CD4-positive, alpha-beta T cell (primary cell): ENCODE results near the gene CCSER1. TPM values are rescaled to one million over a fixed set of nuclear protein-coding genes. Genes with fewer than 3 reads are reported as not detected.

Experiments used
- ATAC-seq: fragments of 200-7000 bp; cut with Tn5 transposase; one replicate; pipeline ENCODE4 v1.10.0; 2022; ENCODE audit warnings: mild to moderate bottlenecking; ENCODE audit not compliant: poor library complexity
- CTCF ChIA-PET: fragments of 350-600 bp; sonication (Branson Sonifier 250); formaldehyde crosslinking; loops from one replicate; lab custom pipeline; 2021; ENCODE audit warnings: antibody characterized with exemption, inconsistent platforms; lab: Charles Lee
- POLR2A ChIA-PET: fragments of 350-600 bp; sonication (Branson Sonifier 250); formaldehyde crosslinking; loops from one replicate; lab custom pipeline; 2021; ENCODE audit warnings: antibody characterized with exemption, inconsistent platforms; lab: Charles Lee
- DNase-seq, 14 experiments: peaks; one replicate each; pipeline ENCODE4 v3.0.0-alpha.2; 2013 to 2020; ENCODE audit warnings: mixed read lengths in 2 of 14
- H3K27ac ChIP-seq, 2 donors: one replicate each; pipeline versions ENCODE4 v1.5.1 to v1.7.0; 2013; ENCODE audit warnings: low read length in 2 of 2, low read depth in 1 of 2, mild to moderate bottlenecking in 1 of 2
- H3K27me3 ChIP-seq, 2 experiments: 1 replicate in 1 of 2; 2 replicates in 1 of 2; pipeline versions ENCODE4 v1.6.1 to v1.7.0; 2013; ENCODE audit warnings: low read length in 2 of 2, control low read depth in 1 of 2, mild to moderate bottlenecking in 1 of 2, moderate library complexity in 1 of 2; ENCODE audit not compliant: insufficient read depth in 2 of 2, control insufficient read depth in 1 of 2
- H3K36me3 ChIP-seq: one replicate; pipeline ENCODE4 v1.6.1; 2013; ENCODE audit warnings: low read length, control low read depth; ENCODE audit not compliant: insufficient read depth
- H3K4me1 ChIP-seq: one replicate; pipeline ENCODE4 v1.6.1; 2013; ENCODE audit warnings: low read length, control low read depth; ENCODE audit not compliant: insufficient read depth
- H3K4me3 ChIP-seq: one replicate; pipeline ENCODE4 v1.5.1; 2013; ENCODE audit warnings: mild to moderate bottlenecking, low read length, moderate library complexity
- H3K9me3 ChIP-seq, 2 experiments: 1 replicate in 1 of 2; 2 replicates in 1 of 2; pipeline versions ENCODE4 v1.6.1 to v1.7.0; 2013; ENCODE audit warnings: low read length in 2 of 2, mild to moderate bottlenecking in 2 of 2, control low read depth in 1 of 2, moderate library complexity in 1 of 2; ENCODE audit not compliant: control insufficient read depth in 1 of 2, insufficient read depth in 1 of 2
- H3K27ac Mint-ChIP-seq: one replicate; pipeline ENCODE4 v1.8.0; 2020; ENCODE audit warnings: mixed read lengths
- H3K27me3 Mint-ChIP-seq: one replicate; pipeline ENCODE4 v1.8.0; 2021; ENCODE audit warnings: mixed read lengths
- H3K36me3 Mint-ChIP-seq: one replicate; pipeline ENCODE4 v1.8.0; 2021; ENCODE audit warnings: low read depth, mixed read lengths
- H3K4me1 Mint-ChIP-seq: one replicate; pipeline ENCODE4 v1.8.0; 2021; ENCODE audit warnings: low read depth, mixed read lengths
- H3K4me3 Mint-ChIP-seq: one replicate; pipeline ENCODE4 v1.8.0; 2020; ENCODE audit warnings: mild to moderate bottlenecking, mixed read lengths
- H3K9me3 Mint-ChIP-seq: one replicate; pipeline ENCODE4 v1.8.0; 2020; ENCODE audit warnings: mixed read lengths
- CTCF ChIP-seq: fragments of 200-600 bp; IDR thresholded peaks from one replicate; pipeline ENCODE4 v1.8.0; 2022; ENCODE audit warnings: antibody characterized with exemption, mild to moderate bottlenecking
- intact Hi-C, 2 experiments: fragments of 100-400 bp; cut with DNase I in 1 of 2; cut with micrococcal nuclease in 1 of 2; formaldehyde crosslinking; loops; one replicate each; pipeline versions ENCODE4 v1.15.1 to v1.9.0; 2023 to 2025; cut with DNase I, micrococcal nuclease
- total RNA-seq, 174 experiments: library from RNA in 2 of 174; stranded (reverse) in 2 of 174; gene quantifications; one replicate each; pipeline ENCODE4 v1.2.3 and lab custom pipeline; 2021 to 2026

Gene CCSER1
- total RNA-seq, 2 experiments from 2014 or later = 0.36 to 0.71 TPM

GRCh38 chr4:90457817-90458216, 330.6 kb downstream of the CCSER1 start:
- Histone ChIP-seq H3K36me3 (no peaks in the 10 kb centered on the region), H3K27me3 (no peaks in the 10 kb centered on the region), H3K4me1 (no peaks in the 10 kb centered on the region), H3K4me3 (no peak overlapping the region), H3K9me3 (peaks cover 0 to 13% of the 10 kb centered on the region in 2 experiments), H3K27ac (no peak overlapping the region)
- H3K4me3 Mint-ChIP-seq = no peak overlapping the region
- intact Hi-C loops = no loop called here
- ChIA-PET POLR2A (no interaction called here), CTCF (no interaction called here)
- no peak for TF ChIP-seq CTCF
- no peaks in the 10 kb centered on the region for H3K4me1 Mint-ChIP-seq
- H3K9me3 Mint-ChIP-seq = no peaks in the 10 kb centered on the region
- ATAC-seq (no peak), DNase-seq (no peak)
- no peaks in the 10 kb centered on the region for H3K27me3 Mint-ChIP-seq
- no peak overlapping the region for H3K27ac Mint-ChIP-seq
- no peaks in the 10 kb centered on the region for H3K36me3 Mint-ChIP-seq

GRCh38 chr4:90458576-90458975, 331.4 kb downstream of the CCSER1 start:
- H3K27me3 ChIP-seq = no peaks in the 10 kb centered on the region
- H3K4me3 Mint-ChIP-seq = no peak overlapping the region
- ChIA-PET CTCF (no interaction called here), POLR2A (no interaction called here)
- H3K9me3 Mint-ChIP-seq = no peaks in the 10 kb centered on the region
- no peak overlapping the region for H3K27ac Mint-ChIP-seq
- DNase-seq (no peak), ATAC-seq (no peak)
- intact Hi-C loops = no loop called here
- H3K4me3 ChIP-seq = no peak overlapping the region
- no peaks in the 10 kb centered on the region for H3K36me3 ChIP-seq
- H3K4me1 ChIP-seq = no peaks in the 10 kb centered on the region
- H3K4me1 Mint-ChIP-seq = no peaks in the 10 kb centered on the region
- H3K27me3 Mint-ChIP-seq = no peaks in the 10 kb centered on the region
- no peak overlapping the region for H3K27ac ChIP-seq
- no peak for TF ChIP-seq CTCF
- no peaks in the 10 kb centered on the region for H3K36me3 Mint-ChIP-seq
- peaks cover 0 to 13% of the 10 kb centered on the region in 2 experiments for H3K9me3 ChIP-seq

- H3K4me3 ChIP-seq = no peak overlapping the region
- no peak for DNase-seq
- no peak for TF ChIP-seq CTCF
- ChIA-PET CTCF (no interaction called here), POLR2A (no interaction called here)
- H3K36me3 Mint-ChIP-seq = no peaks in the 10 kb centered on the region
- ATAC-seq = no peak
- H3K27ac ChIP-seq = no peak overlapping the region
- H3K36me3 ChIP-seq = no peaks in the 10 kb centered on the region
- intact Hi-C loops = no loop called here
- no peak overlapping the region for H3K4me3 Mint-ChIP-seq
- no peaks in the 10 kb centered on the region for H3K27me3 ChIP-seq
- no peaks in the 10 kb centered on the region for H3K4me1 Mint-ChIP-seq
- no peaks in the 10 kb centered on the region for H3K9me3 Mint-ChIP-seq
- no peaks in the 10 kb centered on the region for H3K27me3 Mint-ChIP-seq
- H3K27ac Mint-ChIP-seq = no peak overlapping the region
- H3K4me1 ChIP-seq = no peaks in the 10 kb centered on the region
- H3K9me3 ChIP-seq = no peaks in the 10 kb centered on the region
These were observed 347.3 kb downstream of the CCSER1 start for GRCh38 chr4:90474484-90474883.
